Adipocyte (in vitro differentiated cells): ENCODE results near the gene LSM7.

ENCODE experiments used
- DNase-seq: peaks from one replicate; pipeline ENCODE4 v3.0.0-alpha.2; 2015; ENCODE audit warnings: low read depth
- H3K27me3 ChIP-seq: replicated peaks from 2 replicates; pipeline ENCODE4 v1.7.0; 2013; ENCODE audit warnings: mild to moderate bottlenecking, low read length, moderate library complexity; ENCODE audit not compliant: control insufficient read depth, insufficient read depth
- H3K36me3 ChIP-seq: 2 replicates; pipeline ENCODE4 v1.7.0; 2013; ENCODE audit warnings: low read length, mild to moderate bottlenecking, moderate library complexity; ENCODE audit not compliant: control insufficient read depth, insufficient read depth, severe bottlenecking
- H3K4me1 ChIP-seq: 2 replicates; pipeline ENCODE4 v1.7.0; 2013; ENCODE audit warnings: mild to moderate bottlenecking, low read length, moderate library complexity; ENCODE audit not compliant: control insufficient read depth, insufficient read depth
- H3K4me3 ChIP-seq: 2 replicates; pipeline ENCODE4 v1.7.0; 2013; ENCODE audit warnings: mild to moderate bottlenecking, low read length, moderate library complexity
- H3K9ac ChIP-seq: 2 replicates; pipeline ENCODE4 v1.7.0; 2013; ENCODE audit warnings: mild to moderate bottlenecking, low read length, moderate library complexity
- H3K9me3 ChIP-seq: 2 replicates; pipeline ENCODE4 v1.7.0; 2013; ENCODE audit warnings: mild to moderate bottlenecking, low read length, moderate library complexity; ENCODE audit not compliant: control insufficient read depth

LSM7 gene

GRCh38 chr19:2333807-2334211, 5.4 kb upstream of the LSM7 start:
- Histone ChIP-seq H3K27me3 (no peaks in the 10 kb centered on the region), H3K9me3 (no peaks in the 10 kb centered on the region), H3K36me3 (no peaks in the 10 kb centered on the region), H3K4me3 (no peak overlapping the region), H3K4me1 (peaks cover 21% of the 10 kb centered on the region), H3K9ac (no peak overlapping the region)
- DNase-seq = no peak

GRCh38 chr19:2333027-2333806, 4.8 kb upstream of the LSM7 start:
- peaks cover 21% of the 10 kb centered on the region for H3K4me1 ChIP-seq
- H3K4me3 ChIP-seq = no peak overlapping the region
- H3K9ac ChIP-seq = no peak overlapping the region
- no peak for DNase-seq
- no peaks in the 10 kb centered on the region for H3K27me3 ChIP-seq
- no peaks in the 10 kb centered on the region for H3K36me3 ChIP-seq
- H3K9me3 ChIP-seq = no peaks in the 10 kb centered on the region

DNA sequence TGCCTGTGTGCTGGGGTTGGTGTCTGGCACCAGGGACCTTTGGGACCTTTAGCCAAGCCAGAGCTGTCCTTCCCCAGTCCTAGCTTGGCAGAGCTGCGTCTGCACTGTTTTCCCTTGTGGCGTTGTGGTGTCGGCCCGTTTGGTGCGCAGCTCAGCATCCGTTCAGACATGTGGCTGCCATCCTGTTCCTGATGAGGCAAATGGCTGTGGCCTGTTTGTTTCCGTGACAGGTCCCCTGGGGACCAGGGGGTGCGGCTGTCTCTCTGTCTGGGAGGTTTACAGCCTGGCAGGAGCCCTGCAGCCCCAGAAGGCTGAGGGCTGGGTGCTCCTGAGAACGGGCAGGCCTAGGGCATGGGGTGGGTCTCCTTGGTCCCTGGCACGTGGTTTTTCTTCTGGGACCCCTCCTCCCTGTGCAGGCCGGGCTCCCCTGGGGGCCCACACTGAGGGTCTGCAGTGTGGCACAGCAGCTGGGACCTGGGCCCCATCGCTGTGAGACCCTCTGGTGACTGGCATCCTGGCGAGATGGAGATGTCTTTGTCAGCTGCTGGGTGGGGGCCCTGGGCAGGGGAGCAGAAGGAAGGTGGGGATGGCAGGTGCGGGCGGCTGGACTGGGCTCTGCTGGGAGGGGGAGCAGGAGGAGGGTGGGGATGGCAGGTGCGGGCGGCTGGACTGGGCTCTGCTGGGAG, 4.1 kb upstream of the LSM7 start:
- no peaks in the 10 kb centered on the region for H3K27me3 ChIP-seq
- no peaks in the 10 kb centered on the region for H3K9me3 ChIP-seq
- H3K4me1 ChIP-seq = peaks cover 23% of the 10 kb centered on the region
- H3K9ac ChIP-seq = no peak overlapping the region
- no peak for DNase-seq
- H3K36me3 ChIP-seq = no peaks in the 10 kb centered on the region
- no peak overlapping the region for H3K4me3 ChIP-seq

DNA sequence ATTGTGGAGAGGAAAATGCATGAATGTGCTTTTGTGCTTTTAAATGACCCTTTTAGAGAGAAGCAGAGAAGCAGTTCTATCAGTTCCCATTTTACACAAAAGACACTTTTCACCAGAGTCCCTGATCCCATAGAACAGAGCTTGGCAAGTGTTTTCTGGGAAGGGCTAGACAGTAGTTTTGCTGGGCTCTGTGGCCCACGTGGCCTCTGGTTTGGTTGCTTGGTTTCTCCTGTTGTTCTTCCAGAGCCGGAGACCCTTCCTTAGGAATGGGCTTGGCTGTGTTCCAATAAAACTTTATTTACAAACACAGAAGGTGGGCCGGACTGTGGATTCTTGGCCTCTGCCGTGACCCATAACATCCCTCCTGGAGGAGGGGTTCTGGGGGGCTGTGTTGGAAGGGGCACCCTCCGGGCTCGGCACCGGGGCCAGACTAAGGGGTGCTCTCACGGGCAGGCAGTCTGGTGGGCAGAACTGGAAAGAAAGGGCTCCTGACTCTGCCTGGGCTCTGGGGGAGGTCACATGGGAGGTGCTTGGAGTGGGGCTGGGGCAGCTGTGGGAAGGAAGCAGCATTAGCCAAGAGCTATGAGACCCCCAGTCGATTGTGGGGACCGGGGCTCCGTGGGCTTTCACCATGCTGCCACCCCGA, 3.3 kb upstream of the LSM7 start:
- H3K9ac ChIP-seq = no peak overlapping the region
- H3K9me3 ChIP-seq = no peaks in the 10 kb centered on the region

DNA sequence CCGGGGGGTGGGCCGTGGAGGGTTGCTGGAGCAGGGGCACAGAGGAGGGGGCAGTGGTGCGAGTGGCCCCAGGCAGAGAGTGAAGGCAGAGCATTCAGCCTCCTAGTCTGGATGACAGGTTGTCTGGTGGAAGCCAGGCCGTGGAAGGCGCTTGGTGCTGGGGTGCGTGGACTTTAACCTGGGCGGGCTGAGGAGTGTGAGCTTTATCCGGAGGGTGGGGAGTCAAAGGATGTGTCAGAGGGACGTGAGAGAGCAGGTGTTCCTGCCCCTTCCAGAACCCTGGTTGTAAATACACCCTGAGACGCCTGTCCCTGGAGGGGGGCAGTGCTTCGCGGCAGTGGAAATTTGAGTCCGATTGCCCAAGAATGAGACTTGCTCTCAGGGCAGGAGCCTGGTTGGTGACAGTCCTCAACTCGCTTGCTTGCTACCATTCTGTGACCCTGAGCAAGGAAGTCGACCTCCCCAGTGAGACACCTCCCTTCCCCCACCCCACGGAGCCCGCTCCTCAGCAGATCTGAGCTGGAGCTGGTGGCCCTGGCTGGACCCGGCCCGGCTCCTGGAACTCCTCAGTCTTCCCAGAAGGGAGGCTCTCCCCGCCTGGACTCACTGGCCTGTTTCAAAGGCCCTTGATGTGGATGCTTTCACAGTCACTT, 2.4 kb upstream of the LSM7 start:
- H3K4me1 ChIP-seq = peaks cover 28% of the 10 kb centered on the region
- DNase-seq = no peak
- H3K9me3 ChIP-seq = no peaks in the 10 kb centered on the region
- no peak overlapping the region for H3K9ac ChIP-seq
- peaks cover 3% of the 10 kb centered on the region for H3K36me3 ChIP-seq
- no peak overlapping the region for H3K4me3 ChIP-seq
- H3K27me3 ChIP-seq = no peaks in the 10 kb centered on the region

More for the DNA sequence above, 3.3 kb upstream of the LSM7 start:
- H3K4me1 ChIP-seq = peaks cover 28% of the 10 kb centered on the region
- no peak for DNase-seq
- H3K4me3 ChIP-seq = no peak overlapping the region
- H3K36me3 ChIP-seq = no peaks in the 10 kb centered on the region
- no peaks in the 10 kb centered on the region for H3K27me3 ChIP-seq

GRCh38 chr19:2330255-2330631, 1.9 kb upstream of the LSM7 start:
- no peak overlapping the region for H3K4me3 ChIP-seq
- H3K4me1 ChIP-seq = peaks cover 28% of the 10 kb centered on the region
- peaks cover 5% of the 10 kb centered on the region for H3K36me3 ChIP-seq
- H3K9me3 ChIP-seq = no peaks in the 10 kb centered on the region
- H3K27me3 ChIP-seq = no peaks in the 10 kb centered on the region
- no peak overlapping the region for H3K9ac ChIP-seq
- DNase-seq = no peak

GRCh38 chr19:2329501-2329916, 1.1 kb upstream of the LSM7 start:
- Histone ChIP-seq H3K9ac (peak overlapping the region; percentile 97), H3K9me3 (no peaks in the 10 kb centered on the region), H3K4me1 (peaks cover 28% of the 10 kb centered on the region), H3K4me3 (peak overlapping the region; percentile 99), H3K27me3 (no peaks in the 10 kb centered on the region), H3K36me3 (peaks cover 5% of the 10 kb centered on the region)
- peak; percentile 3 for DNase-seq

- peak overlapping the region; percentile 99 for H3K4me3 ChIP-seq
- no peaks in the 10 kb centered on the region for H3K27me3 ChIP-seq
- H3K4me1 ChIP-seq = peaks cover 28% of the 10 kb centered on the region
- H3K9ac ChIP-seq = peak overlapping the region; percentile 97
- H3K36me3 ChIP-seq = peaks cover 5% of the 10 kb centered on the region
- H3K9me3 ChIP-seq = no peaks in the 10 kb centered on the region
- peak; percentile 26 for DNase-seq
Measured at GRCh38 chr19:2329149-2329478, 728 bp upstream of the LSM7 start.

DNA sequence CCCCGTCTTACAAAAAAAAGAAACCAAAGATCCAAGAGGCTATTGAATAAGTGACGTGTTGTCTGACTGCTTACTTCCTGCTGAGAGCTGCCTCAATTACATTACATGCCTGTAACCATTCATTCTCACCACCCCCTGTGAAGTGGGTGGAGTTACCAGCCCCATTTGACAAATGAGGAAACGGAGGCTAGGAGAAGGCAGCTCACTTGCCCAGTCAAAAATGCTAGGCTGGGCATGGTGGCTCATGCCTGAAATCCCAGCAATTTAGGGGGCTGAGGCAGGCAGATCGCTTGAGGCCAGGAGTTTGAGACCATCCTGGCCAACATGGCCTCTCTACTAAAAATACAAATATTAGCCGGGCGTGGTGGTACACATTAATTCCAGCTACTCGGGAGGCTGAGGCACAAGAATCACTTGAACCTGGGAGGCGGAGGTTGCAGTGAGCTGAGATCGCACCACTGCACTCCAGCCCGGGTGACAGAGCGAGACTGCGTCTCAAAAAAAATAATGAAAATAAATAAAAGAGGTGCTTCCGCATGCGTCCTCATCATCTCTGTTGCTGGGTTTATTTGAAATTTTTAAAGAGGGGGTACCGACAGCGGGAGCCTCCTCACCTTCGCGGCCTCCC, 499 bp downstream of the LSM7 start:
- no peaks in the 10 kb centered on the region for H3K27me3 ChIP-seq
- no peaks in the 10 kb centered on the region for H3K9me3 ChIP-seq
- H3K36me3 ChIP-seq = peaks cover 5% of the 10 kb centered on the region
- H3K4me3 ChIP-seq = peak overlapping the region; percentile 99
- peak overlapping the region; percentile 97 for H3K9ac ChIP-seq
- peaks cover 28% of the 10 kb centered on the region for H3K4me1 ChIP-seq
- peak; percentile 82 for DNase-seq

DNA sequence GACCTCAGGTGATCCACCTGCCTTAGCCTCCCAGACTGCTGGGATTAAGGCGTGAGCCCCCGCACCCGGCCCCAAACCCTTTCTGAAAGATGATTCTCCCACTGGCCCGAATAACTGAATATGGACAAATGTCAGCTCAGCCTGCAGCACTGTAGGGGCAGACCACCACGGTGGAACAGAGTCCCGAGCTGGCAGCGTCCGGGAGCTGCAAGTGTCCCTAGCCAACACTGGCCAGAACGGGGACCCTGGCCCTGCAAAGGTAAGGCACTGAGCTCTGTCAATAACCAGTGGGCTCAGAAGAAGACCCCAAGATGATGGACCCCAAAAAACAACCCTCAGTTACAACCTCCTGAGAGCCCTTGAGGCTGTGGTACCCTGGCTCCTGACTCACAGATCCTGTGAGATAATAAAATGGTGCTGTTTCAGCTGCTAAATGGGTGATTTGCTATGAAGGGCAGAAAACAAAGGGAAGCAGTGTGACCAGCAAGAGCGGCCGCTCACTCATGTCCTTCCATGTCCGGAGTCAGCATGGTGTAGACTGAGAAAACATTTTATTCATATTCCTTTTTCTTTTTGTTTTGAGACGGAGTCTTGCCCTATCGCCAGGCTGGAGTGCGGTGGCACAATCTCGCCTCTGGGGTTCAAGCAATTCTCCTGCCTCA, 1.6 kb downstream of the LSM7 start:
- Histone ChIP-seq H3K9me3 (no peaks in the 10 kb centered on the region), H3K9ac (peak overlapping the region; percentile 97), H3K4me1 (peaks cover 23% of the 10 kb centered on the region), H3K36me3 (peaks cover 5% of the 10 kb centered on the region), H3K27me3 (no peaks in the 10 kb centered on the region), H3K4me3 (peak overlapping the region; percentile 99)
- DNase-seq = no peak
